Tibial nerve (tissue), 4 donors: ENCODE data around the gene COL4A1. TPM values are rescaled to one million over a fixed set of nuclear protein-coding genes. Genes with fewer than 3 reads are reported as not detected.

Source experiments
- DNase-seq, 2 donors: peaks; one replicate each; pipeline ENCODE4 v3.0.0-alpha.2; 2019; ENCODE audit warnings: low spot score in 2 of 2
- H3K27ac ChIP-seq, 4 donors: fragments of 200-600 bp; sonication (generic) in 3 of 4; one replicate each; pipeline ENCODE4 v1.5.1; 2017 to 2019; ENCODE audit warnings: mild to moderate bottlenecking in 1 of 4
- H3K27me3 ChIP-seq, 2 donors: fragments of 200-600 bp; sonication (generic) in 1 of 2; one replicate each; pipeline versions ENCODE4 v1.5.1 to v1.6.0; 2017 to 2019
- H3K36me3 ChIP-seq, 3 donors: fragments of 200-600 bp; sonication (generic); one replicate each; pipeline ENCODE4 v1.5.1; 2018 to 2019
- H3K4me1 ChIP-seq, 4 donors: fragments of 200-600 bp; sonication (generic) in 3 of 4; one replicate each; pipeline ENCODE4 v1.5.1; 2017 to 2019
- H3K4me3 ChIP-seq, 4 donors: fragments of 200-600 bp; sonication (generic) in 3 of 4; one replicate each; pipeline ENCODE4 v1.5.1; 2017 to 2019; ENCODE audit warnings: mild to moderate bottlenecking in 1 of 4, moderate library complexity in 1 of 4
- H3K9me3 ChIP-seq, 4 donors: fragments of 200-600 bp; sonication (generic) in 3 of 4; one replicate each; pipeline ENCODE4 v1.5.1; 2017 to 2019
- EP300 ChIP-seq, 2 donors: sonication (generic); formaldehyde crosslinking; IDR thresholded peaks; one replicate each; pipeline ENCODE4 v1.6.1; 2017; ENCODE audit warnings: antibody characterized with exemption in 2 of 2, mild to moderate bottlenecking in 1 of 2
- POLR2A ChIP-seq, 2 donors: fragments of 450-650 bp; IDR thresholded peaks; one replicate each; pipeline ENCODE4 v1.6.1; 2017; ENCODE audit warnings: antibody characterized with exemption in 2 of 2, mild to moderate bottlenecking in 2 of 2, moderate library complexity in 2 of 2
- WGBS, 2 donors: methylation state at CpG; one replicate each; pipeline ENCODE4 v1.1.5; 2018; 5-methylcytosine and 5-hydroxymethylcytosine counted together
- total RNA-seq, 4 donors: library from RNA; depleted of rRNA; stranded (reverse); fragments of >200 nt; gene quantifications; one replicate each; pipeline ENCODE4 v1.1.0, GENCODE V29; 2016
- TF ChIP-seq, protein P1 (sequence below), 5 experiments: fragments of 200-600 bp in 3 of 5; fragments of 450-650 bp in 2 of 5; sonication (generic) in 3 of 5; IDR thresholded peaks; one replicate each; pipeline ENCODE4 v1.5.1; 2016 to 2019; ENCODE audit warnings: antibody characterized with exemption in 5 of 5, mild to moderate bottlenecking in 3 of 5, moderate library complexity in 2 of 5

The COL4A1 gene
- total RNA-seq, 4 donors from 2014 or later: 385 to 583 (median 526) TPM

DNA sequence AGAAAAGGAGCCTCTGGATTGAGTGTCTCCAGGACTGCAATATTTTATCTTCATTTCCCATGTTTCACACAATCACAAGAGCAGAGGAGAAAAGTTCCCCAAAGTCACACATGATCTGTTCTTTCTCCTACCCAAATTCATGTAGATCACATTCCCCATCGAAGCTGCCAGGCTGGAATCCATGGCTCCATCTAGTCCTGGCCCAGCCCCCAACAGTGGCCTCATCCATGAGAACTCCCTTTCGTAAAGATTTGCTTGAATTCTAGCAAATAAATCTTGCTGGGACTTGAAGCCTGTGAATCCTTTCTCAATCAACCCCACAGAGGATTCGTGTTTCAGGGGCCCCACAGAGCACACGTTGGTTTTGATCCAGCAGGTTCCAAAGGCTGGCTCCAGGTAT lies 109.5 kb downstream of the COL4A1 start:
- DNase-seq: no peak
- 85 to 86% methylated on average over 4 of the region's 4 CpGs for WGBS, 2 donors
- TF ChIP-seq, protein P1, sequence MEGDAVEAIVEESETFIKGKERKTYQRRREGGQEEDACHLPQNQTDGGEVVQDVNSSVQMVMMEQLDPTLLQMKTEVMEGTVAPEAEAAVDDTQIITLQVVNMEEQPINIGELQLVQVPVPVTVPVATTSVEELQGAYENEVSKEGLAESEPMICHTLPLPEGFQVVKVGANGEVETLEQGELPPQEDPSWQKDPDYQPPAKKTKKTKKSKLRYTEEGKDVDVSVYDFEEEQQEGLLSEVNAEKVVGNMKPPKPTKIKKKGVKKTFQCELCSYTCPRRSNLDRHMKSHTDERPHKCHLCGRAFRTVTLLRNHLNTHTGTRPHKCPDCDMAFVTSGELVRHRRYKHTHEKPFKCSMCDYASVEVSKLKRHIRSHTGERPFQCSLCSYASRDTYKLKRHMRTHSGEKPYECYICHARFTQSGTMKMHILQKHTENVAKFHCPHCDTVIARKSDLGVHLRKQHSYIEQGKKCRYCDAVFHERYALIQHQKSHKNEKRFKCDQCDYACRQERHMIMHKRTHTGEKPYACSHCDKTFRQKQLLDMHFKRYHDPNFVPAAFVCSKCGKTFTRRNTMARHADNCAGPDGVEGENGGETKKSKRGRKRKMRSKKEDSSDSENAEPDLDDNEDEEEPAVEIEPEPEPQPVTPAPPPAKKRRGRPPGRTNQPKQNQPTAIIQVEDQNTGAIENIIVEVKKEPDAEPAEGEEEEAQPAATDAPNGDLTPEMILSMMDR (IDR thresholded peaks at IDR 0.05): no peak
- TF ChIP-seq POLR2A (IDR thresholded peaks at IDR 0.05): no peak
- peak in 1 of 2 donors; percentile 8 for TF ChIP-seq EP300 (IDR thresholded peaks at IDR 0.05)
- H3K4me3 ChIP-seq: no peak overlapping the region
- H3K9me3 ChIP-seq: no peaks in the 10 kb centered on the region
- peaks cover 0 to 3% (median 0%) of the 10 kb centered on the region in 4 donors for H3K4me1 ChIP-seq
- peaks cover 0 to 95% (median 0%) of the 10 kb centered on the region in 3 donors for H3K36me3 ChIP-seq
- no peaks in the 10 kb centered on the region for H3K27me3 ChIP-seq
- H3K27ac ChIP-seq: no peak overlapping the region

DNA sequence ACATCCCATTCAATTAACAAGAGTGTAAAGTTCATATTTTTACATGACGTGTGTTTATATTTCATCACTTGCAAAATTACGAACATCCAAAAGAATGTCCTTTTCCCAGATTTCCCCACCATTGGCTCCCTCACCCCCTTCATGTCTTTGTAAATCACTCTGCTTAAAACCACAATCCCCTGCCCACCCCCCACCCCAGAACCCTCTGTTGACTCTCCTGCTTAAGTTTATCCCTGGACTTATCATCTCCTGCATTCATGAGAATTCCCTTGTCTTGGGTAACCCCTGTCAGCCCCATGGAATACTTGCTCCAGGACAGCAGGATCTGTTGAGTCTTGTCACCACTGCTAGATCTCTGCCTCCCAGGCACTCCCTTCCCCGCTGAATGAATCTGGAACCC lies 109.9 kb downstream of the COL4A1 start:
- Histone ChIP-seq H3K27ac (no peak overlapping the region), H3K27me3 (no peaks in the 10 kb centered on the region), H3K4me1 (peaks cover 0 to 3% (median 0%) of the 10 kb centered on the region in 4 donors), H3K4me3 (no peak overlapping the region), H3K9me3 (no peaks in the 10 kb centered on the region), H3K36me3 (peaks cover 0 to 98% (median 0%) of the 10 kb centered on the region in 3 donors)
- no peak for DNase-seq
- 86 to 91% methylated on average over 3 of the region's 3 CpGs for WGBS, 2 donors
- TF ChIP-seq, protein P1 (IDR thresholded peaks at IDR 0.05): no peak
- TF ChIP-seq POLR2A (IDR thresholded peaks at IDR 0.05): no peak
- TF ChIP-seq EP300 (IDR thresholded peaks at IDR 0.05): no peak

DNA sequence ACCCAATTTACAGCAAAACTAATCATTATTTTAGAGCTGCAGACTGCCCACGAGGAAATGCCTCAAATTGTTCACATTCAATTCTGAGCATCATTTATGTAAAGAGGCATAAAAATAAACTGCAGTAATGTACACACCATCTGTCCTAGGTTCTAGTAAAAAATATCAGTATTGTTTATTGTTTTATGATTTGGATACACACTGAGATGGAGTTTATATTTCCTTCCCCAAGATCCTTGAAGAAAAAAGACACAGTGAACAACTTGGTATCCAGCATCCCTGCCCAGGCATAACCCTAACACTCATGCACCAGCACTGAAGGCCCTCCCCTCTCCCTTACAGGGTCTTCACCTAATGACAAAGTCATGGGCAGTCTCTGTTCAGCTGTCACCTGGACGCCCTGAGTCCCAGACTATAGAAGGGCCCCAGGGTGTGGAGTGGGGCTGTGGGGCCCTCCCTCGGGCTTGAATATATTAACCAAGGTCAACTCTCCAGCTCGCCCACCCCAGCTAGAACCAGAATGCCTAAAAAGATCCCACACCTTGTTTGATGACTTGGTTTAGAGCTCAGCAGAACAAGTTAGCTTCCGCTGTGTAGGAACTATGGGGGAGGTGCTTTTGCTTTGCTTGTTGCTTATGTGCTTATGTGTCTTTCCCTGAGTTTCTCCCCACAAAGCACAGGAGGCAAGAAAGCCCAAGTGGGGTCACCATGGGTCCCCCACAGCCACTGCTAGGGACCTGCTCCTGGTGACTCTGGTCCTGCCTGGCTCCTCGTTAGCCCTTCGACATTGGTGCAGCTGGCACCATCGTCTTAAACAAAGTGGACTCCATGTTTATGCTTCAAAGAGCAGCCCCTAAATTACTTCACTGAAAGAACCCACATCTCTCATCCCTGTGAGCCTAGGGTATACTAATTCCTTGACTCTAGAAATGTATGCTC lies 111.1 kb downstream of the COL4A1 start:
- WGBS, 2 donors: 71 to 78% methylated on average over 8 of the region's 8 CpGs
- TF ChIP-seq EP300 (IDR thresholded peaks at IDR 0.05) (peak in 1 of 2 donors; percentile 15), POLR2A (IDR thresholded peaks at IDR 0.05) (no peak)
- TF ChIP-seq, protein P1 (IDR thresholded peaks at IDR 0.05): no peak
- H3K27ac ChIP-seq: no peak overlapping the region
- peaks cover 0 to 98% (median 0%) of the 10 kb centered on the region in 3 donors for H3K36me3 ChIP-seq
- peaks cover 0 to 3% (median 0%) of the 10 kb centered on the region in 4 donors for H3K4me1 ChIP-seq
- H3K27me3 ChIP-seq: no peaks in the 10 kb centered on the region
- H3K4me3 ChIP-seq: no peak overlapping the region
- no peaks in the 10 kb centered on the region for H3K9me3 ChIP-seq
- DNase-seq: no peak

DNA sequence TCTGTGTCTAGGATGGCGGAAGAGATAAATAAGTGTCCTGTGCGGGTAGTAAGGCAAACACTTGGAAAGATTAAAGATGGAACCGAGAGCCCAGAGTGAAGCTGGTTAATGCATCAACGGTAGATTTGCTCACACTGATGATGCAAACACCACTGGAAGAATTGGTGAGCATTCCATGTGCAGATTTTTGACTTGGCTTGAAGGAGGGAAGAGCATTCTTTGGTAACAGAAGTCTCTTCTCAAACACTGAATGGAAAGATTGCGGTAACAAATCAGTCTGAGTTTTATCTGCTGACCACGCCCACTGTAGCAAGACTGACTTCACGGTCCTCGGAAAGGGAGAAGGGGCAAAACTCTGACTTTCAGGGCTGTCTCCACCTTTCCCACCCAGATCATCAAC lies 112.5 kb downstream of the COL4A1 start:
- TF ChIP-seq POLR2A (IDR thresholded peaks at IDR 0.05) (no peak), EP300 (IDR thresholded peaks at IDR 0.05) (no peak)
- TF ChIP-seq, protein P1 (IDR thresholded peaks at IDR 0.05): no peak
- H3K4me3 ChIP-seq: no peak overlapping the region
- WGBS, 2 donors: 88 to 89% methylated on average over 8 of the region's 8 CpGs
- H3K36me3 ChIP-seq: peaks cover 0 to 96% (median 0%) of the 10 kb centered on the region in 3 donors
- H3K4me1 ChIP-seq: no peaks in the 10 kb centered on the region
- H3K27me3 ChIP-seq: no peaks in the 10 kb centered on the region
- no peaks in the 10 kb centered on the region for H3K9me3 ChIP-seq
- no peak for DNase-seq
- H3K27ac ChIP-seq: no peak overlapping the region

DNA sequence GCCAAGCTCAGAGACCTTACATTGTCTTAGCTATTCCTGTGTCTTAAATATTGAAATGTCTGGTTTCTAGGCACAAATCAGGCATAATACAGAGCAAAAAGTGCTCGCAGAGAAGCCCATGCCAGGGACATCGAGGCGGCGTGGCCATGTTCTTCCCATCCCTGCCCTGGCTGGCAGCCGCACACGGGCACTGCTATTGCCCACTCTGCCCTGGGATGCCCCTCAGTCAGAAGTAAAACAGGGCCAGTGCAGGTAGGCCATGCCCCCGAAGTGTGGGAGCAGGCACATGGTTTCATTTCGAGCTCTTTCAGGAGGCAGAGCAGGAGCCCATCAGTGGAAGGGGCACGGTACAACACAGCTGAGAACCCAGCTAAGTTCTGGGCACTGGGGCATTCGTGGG lies 113.5 kb downstream of the COL4A1 start:
- Histone ChIP-seq H3K36me3 (peaks cover 0 to 96% (median 0%) of the 10 kb centered on the region in 3 donors), H3K4me1 (peaks cover 0 to 2% (median 0%) of the 10 kb centered on the region in 4 donors), H3K27me3 (no peaks in the 10 kb centered on the region), H3K9me3 (no peaks in the 10 kb centered on the region), H3K4me3 (no peak overlapping the region), H3K27ac (no peak overlapping the region)
- TF ChIP-seq, protein P1 (IDR thresholded peaks at IDR 0.05): no peak
- TF ChIP-seq POLR2A (IDR thresholded peaks at IDR 0.05) (no peak), EP300 (IDR thresholded peaks at IDR 0.05) (no peak)
- DNase-seq: no peak
- WGBS, 2 donors: 89% methylated on average over 10 of the region's 10 CpGs
